HG02981 (cell line): Measurements from ENCODE around the gene ABCG8.

Experiments
- ATAC-seq: cut with Tn5 transposase; IDR thresholded peaks from one replicate; pipeline ENCODE4 v1.9.1; 2021; ENCODE audit warnings: mild to moderate bottlenecking, moderate library complexity; ENCODE audit not compliant: unreplicated experiment

The ABCG8 gene

DNA sequence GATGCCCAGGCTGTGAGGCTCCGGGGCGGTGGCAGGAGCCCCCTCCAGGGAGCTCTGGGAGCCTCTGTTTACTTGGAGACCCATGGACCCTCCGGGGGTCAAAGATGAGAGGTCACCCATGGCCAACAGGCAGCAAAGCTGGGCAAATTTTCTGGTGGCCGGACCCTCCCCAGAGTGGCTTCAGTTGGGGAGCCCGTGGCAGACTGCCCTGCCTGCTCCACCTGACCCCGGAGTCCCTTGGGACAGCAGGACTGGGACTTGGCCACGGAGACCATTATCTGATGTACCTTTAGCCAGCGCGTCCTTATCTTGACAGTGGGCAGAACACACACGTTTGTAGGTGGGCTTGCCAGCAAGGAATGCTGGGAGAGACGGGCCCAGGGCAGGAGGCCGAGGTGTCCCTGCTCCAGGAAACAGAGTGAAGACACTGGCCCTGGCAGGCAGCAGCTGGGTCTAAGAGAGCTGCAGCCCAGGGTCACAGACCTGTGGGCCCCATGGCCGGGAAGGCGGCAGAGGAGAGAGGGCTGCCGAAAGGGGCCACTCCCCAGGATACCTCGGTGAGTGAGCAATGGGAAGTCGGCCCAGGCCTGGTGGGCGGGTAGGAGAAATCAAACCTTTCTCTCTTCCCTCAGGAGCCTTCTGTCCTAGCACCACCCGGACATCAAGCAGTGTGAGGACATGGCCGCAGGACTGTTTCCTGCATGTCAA lies at the start of gene ABCG8, which contains the start of gene ABCG5:
Gene ABCG8 (plus strand): TSS at position 412 of the 708 bp plus-strand sequence. CDS start 83 bp downstream, at position 495.
Gene ABCG5 (minus strand): TSS at position 280 of the 708 bp plus-strand sequence. CDS start 160 bp downstream, at position 120.
- no peak for ATAC-seq

DNA sequence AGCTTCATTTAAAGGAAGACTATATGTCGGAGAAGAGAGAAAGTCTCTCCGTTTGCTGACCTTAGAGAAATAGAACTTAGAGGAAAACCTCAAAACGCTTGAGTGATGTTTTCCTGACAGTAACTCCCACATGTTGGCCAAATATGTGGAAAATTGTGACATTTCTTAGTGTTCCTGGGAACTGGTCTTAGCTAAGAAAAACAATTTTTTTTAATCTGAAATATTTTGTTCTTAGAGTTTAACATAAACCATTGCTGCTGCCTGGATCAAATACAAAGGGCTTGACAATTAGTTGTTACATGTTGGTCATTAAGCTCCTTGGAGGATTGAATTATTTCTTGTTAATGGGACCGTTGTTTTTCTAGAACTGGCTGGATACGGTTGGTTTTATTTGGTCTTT lies 48.6 kb upstream of the ABCG8 start:
- ATAC-seq, result no peak

DNA sequence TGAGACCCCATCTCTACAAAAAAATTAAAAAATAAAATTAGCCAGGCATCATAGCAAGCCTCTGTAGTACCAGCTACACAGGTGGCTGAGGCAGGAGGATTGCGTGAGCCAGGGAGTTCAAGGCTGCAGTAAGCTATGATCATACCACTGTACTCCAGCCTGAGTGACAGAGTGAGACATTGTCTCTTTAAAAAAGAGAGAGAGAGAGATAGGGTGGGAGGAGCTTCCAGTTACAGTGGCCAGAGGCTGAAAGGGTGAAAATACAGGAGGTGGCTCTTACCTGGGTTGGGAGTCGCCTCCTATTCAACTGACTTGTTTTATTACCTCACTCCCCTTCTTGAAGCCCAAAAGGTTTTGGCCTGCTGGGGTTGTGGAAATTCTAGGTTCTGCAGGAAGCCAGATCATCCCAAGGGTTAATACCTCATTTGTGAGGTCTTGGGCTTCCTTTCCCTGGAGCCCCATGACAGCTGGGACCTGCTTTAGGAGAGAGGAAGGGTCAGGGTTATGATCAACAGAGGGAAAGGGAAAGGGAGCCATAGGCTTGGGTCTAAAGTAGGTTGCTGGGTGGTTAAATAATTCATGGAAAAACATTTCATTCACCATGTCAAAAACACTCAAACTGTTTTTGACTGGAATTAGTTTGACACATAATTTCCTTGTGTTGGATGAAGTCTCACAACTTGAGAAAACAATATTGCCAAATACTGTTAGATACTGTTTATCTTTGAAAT lies 47.6 kb upstream of the ABCG8 start:
- ATAC-seq, result no peak

DNA sequence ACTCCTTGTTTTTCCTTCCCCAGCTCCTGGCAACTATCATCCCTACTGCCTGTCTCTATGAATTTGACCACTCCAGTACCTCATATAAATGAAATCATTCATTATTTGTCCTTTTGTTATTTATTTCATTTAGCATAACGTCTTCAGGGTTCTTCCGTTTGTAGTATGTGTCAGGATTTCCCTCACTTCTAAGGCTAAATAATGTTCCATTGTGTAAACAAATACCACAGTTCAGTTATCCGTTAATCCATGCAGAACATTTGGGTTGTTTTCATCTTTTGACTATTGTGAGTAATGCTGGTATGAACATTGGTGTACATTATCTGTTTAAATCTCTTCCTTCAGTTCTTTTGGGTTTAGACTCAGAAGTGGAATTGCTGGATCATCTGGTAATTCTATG lies 46.1 kb upstream of the ABCG8 start:
- ATAC-seq, result no peak

DNA sequence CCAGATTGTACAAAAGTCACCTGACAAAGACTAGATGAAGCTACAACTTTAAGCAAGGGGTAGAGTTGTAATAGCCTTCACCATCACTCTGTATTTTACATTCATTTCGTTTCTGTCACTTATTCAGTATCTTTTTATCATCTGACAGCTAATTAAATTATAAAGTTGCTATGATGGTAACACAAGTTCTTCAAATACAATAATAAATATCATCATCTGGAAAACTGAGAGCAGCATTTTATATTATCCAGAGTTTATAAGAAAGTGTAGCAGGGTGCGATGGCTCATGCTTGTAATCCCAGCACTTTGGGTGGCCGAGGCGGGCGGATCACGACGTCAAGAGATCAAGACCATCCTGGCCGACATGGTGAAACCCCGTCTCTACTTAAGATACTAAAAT lies 43.8 kb upstream of the ABCG8 start:
- ATAC-seq, result no peak

DNA sequence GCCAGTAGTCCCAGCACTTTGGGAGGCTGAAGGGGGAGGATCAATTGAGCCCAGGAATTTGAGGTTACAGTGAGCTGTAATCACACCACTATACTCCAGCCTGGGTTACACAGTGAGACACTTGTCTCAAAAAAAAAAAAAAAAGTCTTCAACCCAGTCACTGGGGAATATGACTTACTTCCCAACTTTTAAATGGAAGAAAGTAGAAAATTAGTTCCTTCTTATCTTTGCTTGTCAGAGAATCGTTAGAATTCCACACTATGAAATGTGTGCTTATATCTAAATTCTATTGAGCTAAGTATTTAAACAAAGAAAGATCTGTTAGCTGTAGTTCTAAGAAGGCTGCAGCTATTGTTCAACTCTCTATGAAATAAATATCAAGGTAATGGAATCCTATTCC lies 42.6 kb upstream of the ABCG8 start:
- no peak for ATAC-seq

DNA sequence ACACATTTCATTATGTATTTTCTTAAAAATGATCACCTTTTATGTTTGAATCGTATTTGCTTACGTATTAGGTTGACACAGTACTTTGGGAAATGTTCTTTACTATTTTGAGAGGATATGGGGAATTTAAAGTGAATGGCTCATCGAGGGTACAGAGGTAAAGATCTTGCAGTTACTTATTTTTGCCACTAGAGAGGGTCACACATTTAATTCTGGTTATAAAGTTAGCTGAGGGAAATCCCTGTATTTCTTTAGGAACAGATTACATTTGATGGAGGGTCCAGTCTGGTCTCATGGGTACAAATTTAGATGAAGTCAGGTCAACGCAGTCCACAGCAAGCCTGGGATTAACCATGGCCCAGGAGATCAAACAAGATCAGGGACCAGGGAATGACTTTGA lies 40.5 kb upstream of the ABCG8 start:
- no peak for ATAC-seq

DNA sequence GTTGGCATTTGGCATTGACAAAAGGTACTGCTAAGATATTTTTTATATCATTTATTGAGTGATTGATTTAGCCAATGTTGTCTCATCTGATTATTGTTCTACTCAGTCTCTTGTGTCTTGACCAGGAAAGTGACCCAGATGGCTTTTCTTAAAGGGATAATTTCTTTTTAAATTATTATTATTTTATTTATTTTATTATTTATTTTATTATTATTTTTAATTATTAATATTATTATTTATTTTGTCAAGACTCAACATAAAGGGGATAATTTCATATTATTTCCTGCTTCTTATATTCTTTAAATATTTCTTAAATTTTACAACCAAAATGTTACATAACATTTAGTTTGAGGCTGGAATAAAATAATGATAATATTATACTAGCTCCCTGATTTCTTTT lies 37.9 kb upstream of the ABCG8 start:
- no peak for ATAC-seq

DNA sequence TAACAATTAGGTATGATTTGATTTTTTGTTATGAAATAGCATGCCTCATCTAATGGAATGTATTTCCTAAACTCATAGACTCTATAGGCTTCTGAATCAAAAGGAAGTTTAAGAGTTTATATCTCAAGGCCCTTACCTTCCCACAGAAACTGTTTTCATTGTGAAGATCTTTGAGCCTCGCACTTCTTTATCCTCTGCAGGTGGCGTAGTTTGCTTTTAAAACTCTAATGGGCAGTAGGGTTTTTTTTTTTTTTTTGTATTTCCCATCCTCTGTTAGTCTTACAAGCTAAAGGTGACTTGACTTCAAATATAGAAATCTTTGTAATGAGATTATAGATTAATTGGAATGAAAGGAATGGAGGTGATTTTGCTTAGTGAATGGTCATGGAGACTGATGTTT lies 36.6 kb upstream of the ABCG8 start:
- no peak for ATAC-seq

DNA sequence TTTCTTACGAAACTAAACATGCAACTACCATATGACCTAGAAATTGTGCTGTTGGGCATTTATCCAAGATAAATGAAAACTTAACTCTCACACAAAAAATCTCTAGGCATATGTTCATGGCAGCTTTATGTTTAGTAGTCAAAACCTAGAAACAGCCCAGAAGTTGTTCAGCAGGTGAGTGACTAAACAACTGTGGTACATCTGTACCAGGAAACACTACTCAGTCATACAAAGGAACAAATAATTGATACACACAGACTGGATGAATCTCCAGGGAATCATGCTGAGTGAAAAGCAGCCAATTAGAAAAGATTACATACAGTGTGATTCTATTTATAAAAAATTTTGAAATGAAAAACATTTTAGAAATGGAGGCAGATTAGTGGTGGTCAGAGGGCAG lies 35.7 kb upstream of the ABCG8 start:
- no peak for ATAC-seq

DNA sequence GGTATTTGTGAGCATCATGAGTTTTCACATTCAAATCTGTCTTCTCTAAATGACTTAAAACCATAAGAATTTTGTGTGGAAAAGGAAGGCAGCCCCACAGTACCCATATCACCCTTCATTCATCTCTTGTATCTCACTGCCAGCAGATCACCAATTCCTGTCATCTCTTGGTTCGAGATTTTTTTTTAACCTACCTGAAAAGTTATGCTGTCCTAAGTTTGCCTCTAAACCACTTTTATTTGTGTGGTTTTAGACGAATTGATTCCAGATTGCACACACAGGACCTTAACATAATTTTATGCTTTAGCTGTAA lies 32.1 kb upstream of the ABCG8 start:
- no peak for ATAC-seq

DNA sequence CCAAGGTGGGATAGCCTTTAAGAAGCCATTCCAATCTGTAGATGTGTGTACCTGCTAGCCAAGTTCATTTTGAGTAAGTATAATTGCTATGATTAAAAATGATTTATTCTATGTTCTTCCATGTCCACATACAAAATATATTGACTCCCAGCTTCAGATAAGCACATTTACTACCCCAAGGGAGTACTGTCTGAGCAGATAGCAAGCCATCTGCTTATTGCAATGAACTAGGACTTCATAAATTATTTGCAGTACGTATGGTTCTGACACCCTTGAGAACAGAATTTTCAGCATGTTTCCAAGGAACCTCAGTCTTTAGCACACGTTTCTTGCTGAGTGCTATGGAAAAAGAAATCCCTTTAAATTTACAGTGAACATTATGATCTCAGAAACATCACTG lies 28.3 kb upstream of the ABCG8 start:
- no peak for ATAC-seq

DNA sequence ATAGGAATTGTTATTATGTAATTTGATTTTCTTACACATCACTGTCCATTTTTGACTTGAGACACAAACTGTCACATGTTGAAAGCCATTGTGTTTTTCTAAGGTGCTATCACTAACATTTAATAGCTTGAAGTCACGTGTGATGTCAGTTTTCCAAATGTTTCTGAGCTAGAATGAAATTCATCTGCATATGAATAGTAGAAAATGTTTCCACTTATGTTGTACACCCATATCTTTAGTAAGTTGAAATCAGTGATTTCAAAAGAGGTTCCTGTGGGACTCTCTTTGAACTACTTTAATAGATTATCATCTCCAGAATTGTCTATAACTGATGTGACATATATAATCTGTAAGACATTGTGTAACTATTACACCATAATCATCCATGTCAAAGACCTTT lies 27.9 kb upstream of the ABCG8 start:
- no peak for ATAC-seq

DNA sequence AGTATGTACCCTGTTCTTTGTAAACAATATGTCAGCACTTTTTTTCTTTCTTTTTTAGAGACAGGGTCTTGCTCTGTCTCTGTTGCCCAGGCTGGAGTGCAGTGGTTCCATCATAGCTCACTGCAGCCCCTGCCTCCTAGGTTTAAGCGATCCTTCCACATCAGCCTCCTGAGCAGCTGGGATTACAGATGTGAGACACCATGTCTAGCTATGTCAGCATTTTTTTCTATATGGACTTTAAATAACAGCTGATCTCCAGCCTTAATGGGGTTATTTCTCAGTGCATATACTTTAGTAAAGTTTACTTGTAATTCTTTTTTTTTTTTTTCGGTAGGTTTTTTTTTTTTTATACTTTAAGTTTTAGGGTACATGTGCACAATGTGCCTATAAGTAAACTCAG lies 26.8 kb upstream of the ABCG8 start:
- ATAC-seq, result no peak

DNA sequence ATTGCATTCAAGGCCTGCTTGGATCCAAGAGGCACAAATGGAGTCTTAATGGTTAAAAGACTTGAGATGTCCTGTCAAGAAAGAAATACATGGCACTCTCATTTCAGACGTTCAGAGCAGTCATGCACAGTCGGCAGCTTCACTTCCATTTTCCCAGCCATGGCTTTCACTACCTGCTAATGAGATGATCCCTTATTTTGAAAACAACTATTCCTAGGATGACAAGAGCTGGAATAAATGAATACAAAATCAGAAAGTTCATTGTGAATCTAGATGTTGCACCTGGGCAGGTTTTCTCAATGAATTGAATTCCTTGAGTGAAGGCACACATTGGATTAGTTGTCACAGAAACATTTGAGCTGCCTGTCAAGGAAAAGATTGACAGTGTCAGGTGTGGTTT lies 25.8 kb upstream of the ABCG8 start:
- ATAC-seq, result no peak

DNA sequence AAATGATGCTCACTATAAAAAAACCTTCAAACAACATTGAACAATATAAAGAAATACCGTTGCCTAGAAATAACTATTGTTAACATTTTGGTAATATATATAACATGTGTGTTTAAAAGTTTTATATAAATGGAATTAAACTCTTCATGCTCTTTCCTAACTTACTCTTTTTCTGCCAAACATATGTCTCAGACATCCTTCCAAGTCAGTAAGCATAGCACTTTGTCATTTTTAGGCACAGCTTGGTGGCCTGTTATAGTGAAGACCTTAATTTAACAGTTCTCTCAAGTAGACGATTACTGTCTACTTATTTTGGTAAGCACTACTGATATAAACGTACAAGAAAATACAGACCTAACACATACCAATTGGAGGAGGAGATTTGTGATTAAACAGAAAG lies 24.1 kb upstream of the ABCG8 start:
- ATAC-seq, result no peak

DNA sequence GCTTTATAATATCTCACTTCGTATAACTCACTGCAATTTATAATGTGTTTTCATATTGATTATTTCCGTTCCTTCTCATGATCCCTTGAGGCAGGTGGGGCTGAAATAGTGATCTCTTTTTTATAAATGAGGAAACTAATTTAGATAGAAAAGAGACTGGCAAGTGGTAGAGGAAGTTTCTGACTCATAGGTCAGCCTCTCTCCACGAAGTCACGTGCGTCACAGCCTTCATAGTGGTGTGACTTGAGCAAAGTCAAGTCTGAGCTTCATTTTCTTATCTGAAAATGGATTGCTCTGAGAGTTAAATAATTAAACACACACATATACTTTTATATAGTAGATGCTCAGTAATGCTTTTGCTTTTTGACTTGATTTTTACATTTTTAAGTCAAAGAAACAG lies 20.0 kb upstream of the ABCG8 start:
- no peak for ATAC-seq

DNA sequence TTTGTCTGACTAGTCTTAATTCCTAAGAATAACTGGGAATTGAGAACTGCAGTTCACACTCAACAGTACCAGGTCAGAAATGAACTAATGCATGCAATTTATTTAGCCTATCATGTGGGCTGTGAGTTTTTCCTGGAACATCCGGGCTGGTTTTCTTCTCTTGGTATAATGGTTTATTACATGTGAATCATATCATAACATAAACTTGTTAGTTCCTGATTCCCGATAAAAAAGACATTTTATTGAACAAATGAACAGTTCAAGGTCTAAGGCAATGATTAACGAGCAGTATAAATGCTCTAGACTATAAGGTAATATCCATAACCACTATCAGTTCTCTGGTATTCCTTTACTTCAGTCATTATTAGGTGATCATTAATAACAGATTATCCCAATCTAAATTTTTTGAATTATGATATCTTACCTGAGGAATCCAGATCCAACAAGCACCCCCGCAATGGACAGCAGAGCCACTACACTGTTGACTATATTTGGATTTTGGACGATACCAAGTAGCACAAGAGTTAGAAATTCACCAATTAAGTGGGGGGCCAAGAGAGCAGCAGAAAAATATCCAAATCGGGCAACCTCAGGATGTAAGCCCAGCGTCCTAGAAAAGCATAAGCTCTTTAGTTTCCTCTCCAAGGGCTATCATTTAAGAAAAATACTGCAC lies 19.1 kb upstream of the ABCG8 start:
- no peak for ATAC-seq

DNA sequence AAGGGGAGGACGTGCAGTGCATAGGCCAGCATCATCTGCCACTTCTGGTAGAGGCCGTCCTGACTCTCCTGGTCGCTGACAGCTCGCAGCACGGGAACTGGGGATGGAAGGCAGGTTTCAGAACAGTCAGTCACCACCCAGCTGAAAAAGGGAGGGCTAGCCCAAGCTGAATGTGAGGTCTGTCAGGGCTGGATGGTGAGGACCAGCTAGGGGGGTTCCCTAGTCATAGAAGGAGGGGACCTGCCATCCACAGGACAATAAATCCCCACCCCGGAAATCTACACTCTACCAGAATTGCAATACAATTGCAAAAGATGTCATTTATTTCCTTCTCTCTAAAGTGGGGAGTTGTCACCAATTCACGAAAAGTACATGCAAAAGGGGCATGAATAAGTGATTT lies 15.9 kb upstream of the ABCG8 start:
- no peak for ATAC-seq

DNA sequence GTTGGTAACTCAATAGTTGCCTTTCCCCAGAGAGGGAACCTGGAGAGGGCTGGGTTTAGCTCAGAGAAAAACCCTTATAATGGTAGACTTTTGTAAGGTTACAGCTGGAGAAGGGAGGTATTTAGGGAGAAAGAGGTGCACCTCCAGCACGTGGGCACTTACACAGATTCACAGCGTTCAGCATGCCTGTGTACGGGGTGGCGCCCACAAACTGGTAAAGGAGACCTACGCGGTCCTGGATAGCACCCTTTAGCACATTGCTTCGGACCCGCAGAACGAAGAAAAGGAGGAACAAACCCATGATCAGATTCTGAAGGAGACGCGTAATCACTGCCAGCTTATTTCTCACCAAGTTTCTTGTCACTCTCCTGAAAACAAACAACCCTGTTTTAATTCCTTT lies 15.0 kb upstream of the ABCG8 start:
- no peak for ATAC-seq

DNA sequence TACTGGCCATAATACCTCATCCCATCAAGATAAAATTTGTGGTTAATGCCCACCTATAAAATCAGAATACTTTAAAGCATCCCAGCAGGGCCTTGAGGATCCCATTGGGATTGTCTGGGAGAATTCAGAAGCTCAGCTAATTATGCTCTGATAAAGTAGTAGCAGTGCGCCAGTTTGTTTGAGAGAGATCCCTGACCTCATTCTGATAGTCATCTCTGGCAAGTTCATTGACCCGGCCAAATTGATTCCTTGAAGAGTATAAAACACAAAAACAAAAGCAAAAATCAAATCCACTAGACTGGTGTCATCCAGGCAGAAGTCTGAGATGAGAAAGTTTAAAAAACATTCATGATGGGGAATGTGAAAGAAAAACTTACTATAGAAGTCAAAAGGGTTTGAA lies 14.3 kb upstream of the ABCG8 start:
- no peak for ATAC-seq

DNA sequence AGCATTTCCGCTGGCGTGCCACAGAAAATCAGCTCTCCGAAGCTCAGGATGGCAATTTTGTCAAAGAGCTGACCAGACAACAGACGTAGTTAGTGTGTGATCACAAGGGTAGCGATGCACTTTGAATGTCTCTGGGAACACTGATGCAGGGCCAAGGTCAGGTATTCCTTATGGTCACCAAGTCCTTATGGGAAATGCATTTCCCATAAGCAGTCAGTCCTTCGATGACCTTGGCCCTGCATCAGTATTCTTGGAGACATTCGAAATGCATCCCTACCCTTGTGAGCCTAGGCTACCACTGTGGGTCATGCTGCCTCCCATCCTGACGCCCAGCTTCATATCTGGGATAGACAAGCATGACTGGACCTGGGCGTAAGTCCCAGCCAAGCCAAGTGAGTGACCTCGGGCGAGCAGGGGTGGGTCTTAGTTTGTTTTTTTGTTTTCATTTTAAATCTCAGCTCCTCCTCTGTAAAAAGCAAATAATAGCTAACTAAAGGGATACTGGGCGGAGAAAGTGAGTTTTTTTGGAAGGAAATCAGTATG lies 13.7 kb upstream of the ABCG8 start:
- ATAC-seq, result no peak
